PC-3 (cell line): ENCODE data around the gene PRKG2.

Experiments
- CTCF ChIP-seq: fragments of 300-600 bp; sonication (generic); conservative IDR thresholded peaks from 2 replicates; pipeline ENCODE4 v1.5.1; 2017; ENCODE audit warnings: antibody characterized with exemption, low read depth, mild to moderate bottlenecking, low read length
- EZH2phosphoT487 ChIP-seq: fragments of 300-600 bp; sonication (generic); IDR thresholded peaks from 2 replicates; pipeline ENCODE4 v1.6.1; 2018; ENCODE audit warnings: mild to moderate bottlenecking, antibody characterized with exemption, low read length, borderline replicate concordance

GRCh38 chr4:81049907-81050306, 165.1 kb downstream of the PRKG2 start:
- no peak for TF ChIP-seq CTCF
- TF ChIP-seq EZH2phosphoT487, result no peak
